ENCODE data around the gene ADRM1. TPM values are rescaled to one million over a fixed set of nuclear protein-coding genes. Genes with fewer than 3 reads are reported as not detected.

The ADRM1 gene
- total RNA-seq, 2 experiments from 2014 or later = 87.0 to 128 TPM

- no peaks in the 10 kb centered on the region; the same call in 1 of the 2 replicates for H4K20me1 ChIP-seq (ENCODE audit: insufficient read depth, low read length)
- POLR2A ChIA-PET = interaction anchor here (0.9 kb wide), 1 partner anchor 42 kb away, joined by 3 read pairs; no protein-coding TSS in a partner anchor
These were observed 44.1 kb upstream of the ADRM1 start for GRCh38 chr20:62258499-62259293.

GRCh38 chr20:62259294-62259565 lies 43.6 kb upstream of the ADRM1 start:
- Histone ChIP-seq H3K9me2 (ENCODE audit: insufficient read depth, low read length) (no peaks in the 10 kb centered on the region), H3K4me2 (ENCODE audit: low read length) (no peak overlapping the region), H3K27ac (ENCODE audit: low read depth, low read length, poor library complexity, severe bottlenecking) (no peak overlapping the region), H3K36me3 (ENCODE audit: insufficient read depth, low read length) (peaks cover 14% of the 10 kb centered on the region; the same call in 1 of the 2 replicates), H3K9me3 (ENCODE audit: low read length) (no peaks in the 10 kb centered on the region), H3K4me3 (ENCODE audit: low read depth, low read length, poor library complexity, severe bottlenecking) (no peak overlapping the region), H3K79me2 (ENCODE audit: insufficient read depth, low read depth, low read length) (no peaks in the 10 kb centered on the region), H4K20me1 (ENCODE audit: insufficient read depth, low read length) (no peaks in the 10 kb centered on the region; the same call in 1 of the 2 replicates), H3K4me1 (ENCODE audit: insufficient read depth, low read length, poor library complexity, severe bottlenecking) (no peaks in the 10 kb centered on the region), H2AFZ (ENCODE audit: low read length) (no peak overlapping the region)
- no peak for DNase-seq (ENCODE audit: low spot score)
- intact Hi-C loops (cut with micrococcal nuclease; ENCODE audit: unreplicated experiment) = no loop called here
- no TSS peak for BruUV-seq (replicated peaks)
- TF ChIP-seq EZH2phosphoT487 (IDR thresholded peaks at IDR 0.05; ENCODE audit: borderline replicate concordance, low read depth, low read length) (no peak), CTCF (conservative IDR thresholded peaks at IDR 0.05; ENCODE audit: low read length) (no peak)
- ChIA-PET CTCF (ENCODE audit: unreplicated experiment) (no interaction called here), POLR2A (interaction anchor here (0.9 kb wide), 1 partner anchor 42 kb away, joined by 3 read pairs; no protein-coding TSS in a partner anchor)

More at GRCh38 chr20:62258499-62259293, 44.1 kb upstream of the ADRM1 start:
- Histone ChIP-seq H3K9me3 (ENCODE audit: low read length) (no peaks in the 10 kb centered on the region), H2AFZ (ENCODE audit: low read length) (no peak overlapping the region), H3K4me2 (ENCODE audit: low read length) (no peak overlapping the region), H3K9me2 (ENCODE audit: insufficient read depth, low read length) (no peaks in the 10 kb centered on the region), H3K4me1 (ENCODE audit: insufficient read depth, low read length, poor library complexity, severe bottlenecking) (no peaks in the 10 kb centered on the region), H3K36me3 (ENCODE audit: insufficient read depth, low read length) (peaks cover 14% of the 10 kb centered on the region; the same call in 1 of the 2 replicates), H3K79me2 (ENCODE audit: insufficient read depth, low read depth, low read length) (no peaks in the 10 kb centered on the region), H3K27ac (ENCODE audit: low read depth, low read length, poor library complexity, severe bottlenecking) (no peak overlapping the region), H3K4me3 (ENCODE audit: low read depth, low read length, poor library complexity, severe bottlenecking) (no peak overlapping the region)
- intact Hi-C loops (cut with micrococcal nuclease; ENCODE audit: unreplicated experiment) = no loop called here
- TF ChIP-seq EZH2phosphoT487 (IDR thresholded peaks at IDR 0.05; ENCODE audit: borderline replicate concordance, low read depth, low read length) (no peak), CTCF (conservative IDR thresholded peaks at IDR 0.05; ENCODE audit: low read length) (no peak)
- no peak for DNase-seq (ENCODE audit: low spot score)
- CTCF ChIA-PET (ENCODE audit: unreplicated experiment) = no interaction called here
- BruUV-seq (replicated peaks) = no TSS peak

GRCh38 chr20:62262064-62262463 lies 40.7 kb upstream of the ADRM1 start:
- no peaks in the 10 kb centered on the region for H3K79me2 ChIP-seq (ENCODE audit: insufficient read depth, low read depth, low read length)
- H3K9me2 ChIP-seq (ENCODE audit: insufficient read depth, low read length) = no peaks in the 10 kb centered on the region
- POLR2A ChIA-PET = no interaction called here
- peaks cover 29% of the 10 kb centered on the region for H3K36me3 ChIP-seq (ENCODE audit: insufficient read depth, low read length)
- H3K4me1 ChIP-seq (ENCODE audit: insufficient read depth, low read length, poor library complexity, severe bottlenecking) = no peaks in the 10 kb centered on the region
- no peaks in the 10 kb centered on the region for H3K9me3 ChIP-seq (ENCODE audit: low read length)
- no peak for DNase-seq (ENCODE audit: low spot score)
- no peak for TF ChIP-seq CTCF (conservative IDR thresholded peaks at IDR 0.05; ENCODE audit: low read length)
- TF ChIP-seq EZH2phosphoT487 (IDR thresholded peaks at IDR 0.05; ENCODE audit: borderline replicate concordance, low read depth, low read length) = no peak
- BruUV-seq (replicated peaks) = no TSS peak
- H3K27ac ChIP-seq (ENCODE audit: low read depth, low read length, poor library complexity, severe bottlenecking) = no peak overlapping the region
- intact Hi-C loops (cut with micrococcal nuclease; ENCODE audit: unreplicated experiment) = no loop called here
- no peaks in the 10 kb centered on the region for H4K20me1 ChIP-seq (ENCODE audit: insufficient read depth, low read length)
- CTCF ChIA-PET (ENCODE audit: unreplicated experiment) = no interaction called here
- H3K4me2 ChIP-seq (ENCODE audit: low read length) = no peak overlapping the region
- H3K4me3 ChIP-seq (ENCODE audit: low read depth, low read length, poor library complexity, severe bottlenecking) = no peak overlapping the region
- no peak overlapping the region for H2AFZ ChIP-seq (ENCODE audit: low read length)

Data from OCI-LY7 (cell line).